NCI-H146 (cell line): ENCODE measurements around the gene ACSL1.

Experiments
- DNase-seq: peaks from one replicate; lab custom pipeline; 2025; lab: John Stamatoyannopoulos, UW

The ACSL1 gene

GRCh38 chr4:184721254-184721653, 104.5 kb downstream of the ACSL1 start:
- DNase-seq, result no peak

- DNase-seq, result no peak
Measured at GRCh38 chr4:184719407-184719806, 106.4 kb downstream of the ACSL1 start.

GRCh38 chr4:184715526-184715925, 110.2 kb downstream of the ACSL1 start:
- DNase-seq, result no peak

GRCh38 chr4:184713887-184714286, 111.9 kb downstream of the ACSL1 start:
- DNase-seq, result no peak

- no peak for DNase-seq
Measured at GRCh38 chr4:184712322-184712721, 113.4 kb downstream of the ACSL1 start.

- DNase-seq, result no peak
Measured at GRCh38 chr4:184706453-184706852, 119.3 kb downstream of the ACSL1 start.

- no peak for DNase-seq
Measured at GRCh38 chr4:184705692-184706091, 120.1 kb downstream of the ACSL1 start.
